Measurements from ENCODE around the gene LCE3C.

LCE3C gene

GRCh38 chr1:152582647-152583046 is 17.4 kb upstream of the LCE3C start:
- TF ChIP-seq, protein P1, sequence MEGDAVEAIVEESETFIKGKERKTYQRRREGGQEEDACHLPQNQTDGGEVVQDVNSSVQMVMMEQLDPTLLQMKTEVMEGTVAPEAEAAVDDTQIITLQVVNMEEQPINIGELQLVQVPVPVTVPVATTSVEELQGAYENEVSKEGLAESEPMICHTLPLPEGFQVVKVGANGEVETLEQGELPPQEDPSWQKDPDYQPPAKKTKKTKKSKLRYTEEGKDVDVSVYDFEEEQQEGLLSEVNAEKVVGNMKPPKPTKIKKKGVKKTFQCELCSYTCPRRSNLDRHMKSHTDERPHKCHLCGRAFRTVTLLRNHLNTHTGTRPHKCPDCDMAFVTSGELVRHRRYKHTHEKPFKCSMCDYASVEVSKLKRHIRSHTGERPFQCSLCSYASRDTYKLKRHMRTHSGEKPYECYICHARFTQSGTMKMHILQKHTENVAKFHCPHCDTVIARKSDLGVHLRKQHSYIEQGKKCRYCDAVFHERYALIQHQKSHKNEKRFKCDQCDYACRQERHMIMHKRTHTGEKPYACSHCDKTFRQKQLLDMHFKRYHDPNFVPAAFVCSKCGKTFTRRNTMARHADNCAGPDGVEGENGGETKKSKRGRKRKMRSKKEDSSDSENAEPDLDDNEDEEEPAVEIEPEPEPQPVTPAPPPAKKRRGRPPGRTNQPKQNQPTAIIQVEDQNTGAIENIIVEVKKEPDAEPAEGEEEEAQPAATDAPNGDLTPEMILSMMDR (IDR thresholded peaks at IDR 0.05; ENCODE audit: low read depth, low read length, missing control alignments) = no peak
- in situ Hi-C loops (cut with HindIII; ENCODE audit: low sequenced_read_pairs) = no loop called here
- H3K4me3 ChIP-seq (ENCODE audit: low read depth, low read length) = no peak overlapping the region
- no peak for DNase-seq (ENCODE audit: low read depth)

- TF ChIP-seq, protein P1 (IDR thresholded peaks at IDR 0.05; ENCODE audit: low read depth, low read length, missing control alignments) = no peak
- no peak overlapping the region for H3K4me3 ChIP-seq (ENCODE audit: low read depth, low read length)
- in situ Hi-C loops (cut with HindIII; ENCODE audit: low sequenced_read_pairs) = no loop called here
- no peak for DNase-seq (ENCODE audit: low read depth)
These were observed 14.4 kb upstream of the LCE3C start for GRCh38 chr1:152585586-152585985.

DNA sequence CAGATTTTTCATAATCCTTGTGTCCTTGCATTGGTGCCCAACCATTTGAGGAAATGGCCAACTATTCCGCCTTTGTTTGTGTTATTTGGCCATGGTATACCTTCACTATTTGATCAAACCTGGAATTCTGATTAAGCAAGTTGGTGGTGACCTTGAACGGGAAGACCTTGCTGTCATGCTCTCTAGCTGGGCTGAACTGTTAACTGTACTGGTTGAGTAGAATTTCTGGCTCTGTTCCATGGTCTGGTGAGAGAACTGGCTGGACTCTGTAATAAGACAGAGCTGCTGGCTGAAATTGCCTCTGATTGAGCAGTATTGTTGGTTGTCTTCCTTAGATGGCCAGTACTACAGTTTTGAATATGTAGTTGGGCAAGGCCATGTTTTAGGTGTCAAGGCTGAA is 3.0 kb upstream of the LCE3C start:
- TF ChIP-seq, protein P1 (IDR thresholded peaks at IDR 0.05; ENCODE audit: low read depth, low read length, missing control alignments) = no peak
- in situ Hi-C loops (cut with HindIII; ENCODE audit: low sequenced_read_pairs) = no loop called here
- no peak for DNase-seq (ENCODE audit: low read depth)
- no peak overlapping the region for H3K4me3 ChIP-seq (ENCODE audit: low read depth, low read length)

DNA sequence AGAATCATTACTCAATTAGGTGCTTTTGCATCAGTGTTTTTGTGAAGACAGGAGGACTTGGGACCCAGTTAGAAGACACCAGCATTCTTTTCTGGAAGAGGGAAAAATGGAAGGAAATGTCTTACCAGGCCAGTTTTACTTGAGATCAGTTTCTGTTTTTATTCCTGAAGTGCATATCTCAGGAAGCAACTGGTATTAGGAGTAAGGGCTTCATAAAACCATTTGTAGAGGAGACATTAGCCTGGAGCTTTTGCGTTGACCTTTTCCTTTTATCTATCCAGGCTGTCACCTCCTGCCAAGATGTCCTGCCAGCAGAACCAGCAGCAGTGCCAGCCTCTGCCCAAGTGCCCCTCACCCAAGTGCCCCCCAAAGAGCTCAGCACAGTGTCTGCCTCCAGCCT is 13.5 kb downstream of the LCE3C start, which contains the start of gene LCE3B:
LCE3B (plus strand) TSS at position 301 of the 400 bp plus-strand sequence; CDS start at position 301, 0 bp downstream.
- in situ Hi-C loops (cut with HindIII; ENCODE audit: low sequenced_read_pairs) = no loop called here
- no peak within 1 kb of the TSS for H3K4me3 ChIP-seq (ENCODE audit: low read depth, low read length)
- no peak for DNase-seq (ENCODE audit: low read depth)
- TF ChIP-seq, protein P1 (IDR thresholded peaks at IDR 0.05; ENCODE audit: low read depth, low read length, missing control alignments) = no peak

- no peak overlapping the region for H3K4me3 ChIP-seq (ENCODE audit: low read depth, low read length)
- in situ Hi-C loops (cut with HindIII; ENCODE audit: low sequenced_read_pairs) = no loop called here
- TF ChIP-seq, protein P1 (IDR thresholded peaks at IDR 0.05; ENCODE audit: low read depth, low read length, missing control alignments) = no peak
- no peak for DNase-seq (ENCODE audit: low read depth)
These were observed 22.0 kb downstream of the LCE3C start for GRCh38 chr1:152621993-152622392.

GRCh38 chr1:152622803-152623202 is 22.8 kb downstream of the LCE3C start, which contains the start of gene LCE3A:
LCE3A (minus strand) TSS chr1:152623103; CDS start chr1:152623103, 0 bp downstream.
- no peak for DNase-seq (ENCODE audit: low read depth)
- in situ Hi-C loops (cut with HindIII; ENCODE audit: low sequenced_read_pairs) = no loop called here
- TF ChIP-seq, protein P1 (IDR thresholded peaks at IDR 0.05; ENCODE audit: low read depth, low read length, missing control alignments) = no peak
- H3K4me3 ChIP-seq (ENCODE audit: low read depth, low read length) = no peak within 1 kb of the TSS

Measured in astrocyte of the cerebellum (primary cell).